CD14-positive monocyte (primary cell): ENCODE measurements around the gene PRR23B. TPM values are rescaled to one million over a fixed set of nuclear protein-coding genes. Genes with fewer than 3 reads are reported as not detected.

Experiments
- DNase-seq, 3 donors: peaks; one replicate each; pipeline ENCODE4 v3.0.0-alpha.2; 2011 to 2022
- H2AFZ ChIP-seq: 2 replicates; pipeline ENCODE4 v1.6.0; 2012; ENCODE audit warnings: mild to moderate bottlenecking, low read depth, low read length, inconsistent platforms; ENCODE audit not compliant: insufficient read depth, poor library complexity, severe bottlenecking
- H3K27ac ChIP-seq, 2 donors: 1 replicate in 1 of 2; 2 replicates in 1 of 2; pipeline ENCODE4 v1.5.1; 2012 to 2013; ENCODE audit warnings: low read length in 2 of 2, control low read depth in 1 of 2, inconsistent platforms in 1 of 2, low read depth in 1 of 2, mild to moderate bottlenecking in 1 of 2
- H3K27me3 ChIP-seq, 2 donors: one replicate each; pipeline versions ENCODE4 v1.6.0 to v1.6.1; 2011 to 2013; ENCODE audit warnings: low read length in 2 of 2; ENCODE audit not compliant: control insufficient read depth in 2 of 2, insufficient read depth in 2 of 2
- H3K36me3 ChIP-seq, 2 donors: replicated peaks in 1 of 2; 1 replicate in 1 of 2; 2 replicates in 1 of 2; pipeline versions ENCODE4 v1.5.1 to v1.6.1; 2012 to 2013; ENCODE audit warnings: low read length in 2 of 2, control low read depth in 1 of 2, inconsistent platforms in 1 of 2, mild to moderate bottlenecking in 1 of 2; ENCODE audit not compliant: insufficient read depth in 2 of 2, control insufficient read depth in 1 of 2
- H3K4me1 ChIP-seq, 2 donors: 1 replicate in 1 of 2; 2 replicates in 1 of 2; pipeline versions ENCODE4 v1.5.1 to v1.6.1; 2012 to 2013; ENCODE audit warnings: low read length in 2 of 2, control low read depth in 1 of 2, inconsistent platforms in 1 of 2, mild to moderate bottlenecking in 1 of 2, moderate library complexity in 1 of 2; ENCODE audit not compliant: insufficient read depth in 2 of 2, control insufficient read depth in 1 of 2
- H3K4me2 ChIP-seq: replicated peaks from 2 replicates; pipeline ENCODE3; 2012; ENCODE audit warnings: low read length, moderate library complexity, mild to moderate bottlenecking; ENCODE audit not compliant: poor library complexity, severe bottlenecking; ENCODE audit errors: extremely low read depth
- H3K4me3 ChIP-seq, 3 experiments: fragments of 200-600 bp in 1 of 3; sonication (generic) in 1 of 3; replicated peaks in 1 of 3; 1 replicate in 2 of 3; 2 replicates in 1 of 3; pipeline ENCODE4 v1.5.1; 2011 to 2013; ENCODE audit warnings: low read length in 3 of 3, mild to moderate bottlenecking in 3 of 3, control low read depth in 2 of 3, low read depth in 2 of 3, inconsistent platforms in 1 of 3, moderate library complexity in 1 of 3
- H3K79me2 ChIP-seq: 2 replicates; pipeline ENCODE4 v1.6.0; 2012; ENCODE audit warnings: mild to moderate bottlenecking, control low read depth, inconsistent platforms, low read length, moderate library complexity; ENCODE audit not compliant: insufficient read depth
- H3K9ac ChIP-seq: 2 replicates; pipeline ENCODE4 v1.6.0; 2017; ENCODE audit warnings: low read length, mild to moderate bottlenecking; ENCODE audit not compliant: insufficient read depth, poor library complexity, severe bottlenecking
- H3K9me3 ChIP-seq, 2 donors: replicated peaks in 1 of 2; 1 replicate in 1 of 2; 2 replicates in 1 of 2; pipeline versions ENCODE4 v1.5.1 to v1.6.1; 2012 to 2013; ENCODE audit warnings: low read length in 2 of 2, control low read depth in 1 of 2; ENCODE audit not compliant: control insufficient read depth in 1 of 2, insufficient read depth in 1 of 2
- H4K20me1 ChIP-seq: 2 replicates; pipeline ENCODE4 v1.6.0; 2012; ENCODE audit warnings: mild to moderate bottlenecking, low read length, control low read depth, moderate library complexity; ENCODE audit not compliant: insufficient read depth
- H3K27ac Mint-ChIP-seq, 7 donors: one replicate each; pipeline ENCODE4 v1.8.0; 2020; ENCODE audit warnings: mild to moderate bottlenecking in 7 of 7, mixed read lengths in 7 of 7, moderate library complexity in 6 of 7, inconsistent platforms in 2 of 7
- H3K27me3 Mint-ChIP-seq, 3 donors: one replicate each; pipeline ENCODE4 v1.8.0; 2021 to 2022; ENCODE audit warnings: low read depth in 3 of 3, mild to moderate bottlenecking in 3 of 3, mixed read lengths in 3 of 3, moderate library complexity in 3 of 3, inconsistent platforms in 1 of 3
- H3K36me3 Mint-ChIP-seq, 2 donors: one replicate each; pipeline ENCODE4 v1.8.0; 2020; ENCODE audit warnings: mixed read lengths in 2 of 2, inconsistent platforms in 1 of 2, mild to moderate bottlenecking in 1 of 2
- H3K4me1 Mint-ChIP-seq: one replicate; pipeline ENCODE4 v1.8.0; 2020; ENCODE audit warnings: mild to moderate bottlenecking, mixed read lengths
- H3K4me3 Mint-ChIP-seq, 2 donors: one replicate each; pipeline ENCODE4 v1.8.0; 2020; ENCODE audit warnings: mild to moderate bottlenecking in 2 of 2, mixed read lengths in 2 of 2, moderate library complexity in 1 of 2
- H3K9me3 Mint-ChIP-seq, 7 donors: one replicate each; pipeline ENCODE4 v1.8.0; 2020 to 2022; ENCODE audit warnings: mixed read lengths in 7 of 7, mild to moderate bottlenecking in 6 of 7, moderate library complexity in 6 of 7, inconsistent platforms in 2 of 7
- CTCF ChIP-seq: fragments of 200-600 bp; IDR thresholded peaks from one replicate; pipeline ENCODE4 v1.8.0; 2022; ENCODE audit warnings: antibody characterized with exemption, mild to moderate bottlenecking
- WGBS: methylation state at CpG from one replicate; pipeline ENCODE4 v1.1.5; 2013; ENCODE audit warnings: missing lambda C conversion rate; ENCODE audit not compliant: insufficient coverage; 5-methylcytosine and 5-hydroxymethylcytosine counted together
- intact Hi-C, 2 donors: fragments of 100-400 bp; cut with micrococcal nuclease; formaldehyde crosslinking; loops; one replicate each; pipeline versions ENCODE4 v1.15.0 to v1.15.1; 2023
- polyA minus RNA-seq: library from RNA; depleted of rRNA, polyadenylated mRNA; stranded (reverse); fragments of >200 nt; gene quantifications from 2 replicates; pipeline ENCODE4 v1.2.3, GENCODE V29; 2012
- polyA plus RNA-seq, 3 donors: library from polyadenylated mRNA; depleted of rRNA in 1 of 3; unstranded in 2 of 3; stranded (reverse) in 1 of 3; fragments of 300-500 nt in 2 of 3; fragments of >200 nt in 1 of 3; fragmentation: Illumina TruSeq in 2 of 3; gene quantifications; 1 replicate in 2 of 3; 2 replicates in 1 of 3; pipeline ENCODE4 v1.2.3, GENCODE V29; 2012 to 2021
- total RNA-seq, 12 experiments: library from RNA in 1 of 12; stranded (reverse) in 1 of 12; fragments of 120-200 nt in 1 of 12; gene quantifications; one replicate each; pipeline ENCODE4 v1.2.4 and lab custom pipeline; 2013 to 2026; ENCODE audit warnings: mixed read lengths in 6 of 12, inconsistent platforms in 1 of 12

The PRR23B gene
- total RNA-seq (2013), result not detected
- polyA plus RNA-seq (not detected), polyA minus RNA-seq (not detected in 2 replicates), total RNA-seq (lab: John Stamatoyannopoulos, UW) (0 reads per million in 11 experiments)

- Histone ChIP-seq H3K4me3 (no peak within 1 kb of the TSS), H3K4me1 (no peaks in the 10 kb centered on the region), H3K4me2 (no peak within 1 kb of the TSS), H3K27ac (no peak within 1 kb of the TSS), H3K9ac (no peak within 1 kb of the TSS), H3K27me3 (no peaks in the 10 kb centered on the region), H2AFZ (no peak within 1 kb of the TSS), H3K36me3 (no peaks in the 10 kb centered on the region), H3K9me3 (peaks cover 4 to 23% of the 10 kb centered on the region in 2 donors), H3K79me2 (no peaks in the 10 kb centered on the region), H4K20me1 (no peaks in the 10 kb centered on the region)
- DNase-seq, result no peak
- Mint-ChIP-seq H3K4me1 (no peaks in the 10 kb centered on the region), H3K4me3 (peak within 1 kb of the TSS in 1 of 2 donors; percentile 43), H3K9me3 (peaks cover 19 to 39% (median 23%) of the 10 kb centered on the region in 7 donors), H3K27me3 (peaks cover 0 to 5% (median 3%) of the 10 kb centered on the region in 3 donors), H3K27ac (peak within 1 kb of the TSS in 2 of 7 donors; percentile 11 to 66), H3K36me3 (no peaks in the 10 kb centered on the region)
- TF ChIP-seq CTCF, result no peak
- 80% methylated on average over 10 of the region's 19 CpGs for WGBS
- intact Hi-C loops, result no loop called here
These were observed at the start of gene PRR23B for GRCh38 chr3:139020868-139021234. Gene PRR23B, minus strand, starts transcription at chr3:139020926. Its CDS starts 265 bp downstream, at chr3:139020661.

GRCh38 chr3:139062918-139063317 lies 42.2 kb upstream of the PRR23B start:
- intact Hi-C loops, result no loop called here
- H3K27ac ChIP-seq, result no peak overlapping the region
- H3K27me3 Mint-ChIP-seq, result peaks cover 0 to 2% (median 0%) of the 10 kb centered on the region in 3 donors
- H3K4me3 ChIP-seq, result no peak overlapping the region
- no peaks in the 10 kb centered on the region for H3K27me3 ChIP-seq
- H3K4me2 ChIP-seq, result no peak overlapping the region
- DNase-seq, result no peak
- H3K9me3 Mint-ChIP-seq, result peaks cover 0 to 9% (median 3%) of the 10 kb centered on the region in 7 donors
- no peak for TF ChIP-seq CTCF
- H3K4me3 Mint-ChIP-seq, result no peak overlapping the region
- no peaks in the 10 kb centered on the region for H3K36me3 ChIP-seq
- no peak overlapping the region for H2AFZ ChIP-seq
- H3K36me3 Mint-ChIP-seq, result no peaks in the 10 kb centered on the region
- no CpG with 5 or more reads among the region's 1 CpG for WGBS
- H3K79me2 ChIP-seq, result no peaks in the 10 kb centered on the region
- no peak overlapping the region for H3K9ac ChIP-seq
- no peak overlapping the region for H3K27ac Mint-ChIP-seq
- no peaks in the 10 kb centered on the region for H3K9me3 ChIP-seq
- no peaks in the 10 kb centered on the region for H3K4me1 ChIP-seq
- H4K20me1 ChIP-seq, result no peaks in the 10 kb centered on the region
- H3K4me1 Mint-ChIP-seq, result no peaks in the 10 kb centered on the region
